ENCODE measurements around the gene KIAA1671.

- TF ChIP-seq FOS (IDR thresholded peaks at IDR 0.05; ENCODE audit: low read depth, low read length) = no peak
- no peak for TF ChIP-seq RFX5 (IDR thresholded peaks at IDR 0.05; ENCODE audit: low read depth, low read length)
These were observed 137.8 kb downstream of the KIAA1671 start for GRCh38 chr22:25090225-25090890.
